Small intestine (tissue), 7 donors: ENCODE measurements around the gene NOP53. TPM values are rescaled to one million over a fixed set of nuclear protein-coding genes. Genes with fewer than 3 reads are reported as not detected.

Source experiments
- DNase-seq, 2 donors: peaks; one replicate each; pipeline versions ENCODE4 v3.0.0 to v3.0.0-alpha.2; 2013
- FAIRE-seq: peaks from 2 replicates; lab custom pipeline; 2012; peaks lifted over from hg19 to GRCh38; lab: Jason Lieb, UNC
- H3K27ac ChIP-seq, 3 donors: one replicate each; pipeline ENCODE4 v1.5.1; 2013; ENCODE audit warnings: low read length in 2 of 3, mild to moderate bottlenecking in 2 of 3, control low read depth in 1 of 3, inconsistent platforms in 1 of 3, low read depth in 1 of 3, moderate library complexity in 1 of 3
- H3K27me3 ChIP-seq, 3 donors: one replicate each; pipeline ENCODE4 v1.6.1; 2013; ENCODE audit warnings: low read length in 3 of 3, inconsistent platforms in 1 of 3; ENCODE audit not compliant: control insufficient read depth in 3 of 3, insufficient read depth in 3 of 3
- H3K36me3 ChIP-seq, 3 donors: one replicate each; pipeline ENCODE4 v1.6.1; 2013; ENCODE audit warnings: low read length in 3 of 3, inconsistent platforms in 1 of 3, low read depth in 1 of 3, mild to moderate bottlenecking in 1 of 3, moderate library complexity in 1 of 3; ENCODE audit not compliant: control insufficient read depth in 3 of 3, insufficient read depth in 2 of 3
- H3K4me1 ChIP-seq, 3 donors: one replicate each; pipeline ENCODE4 v1.6.1; 2013; ENCODE audit warnings: low read length in 2 of 3, inconsistent platforms in 1 of 3, low read depth in 1 of 3, mild to moderate bottlenecking in 1 of 3, moderate library complexity in 1 of 3; ENCODE audit not compliant: control insufficient read depth in 3 of 3, insufficient read depth in 2 of 3
- H3K4me3 ChIP-seq, 3 donors: one replicate each; pipeline ENCODE4 v1.5.1; 2013; ENCODE audit warnings: low read length in 3 of 3, control low read depth in 1 of 3, inconsistent platforms in 1 of 3, low read depth in 1 of 3, mild to moderate bottlenecking in 1 of 3, moderate library complexity in 1 of 3
- H3K9me3 ChIP-seq, 2 donors: one replicate each; pipeline ENCODE4 v1.6.1; 2013; ENCODE audit warnings: low read depth in 1 of 2, low read length in 1 of 2; ENCODE audit not compliant: control insufficient read depth in 2 of 2, insufficient read depth in 1 of 2
- WGBS, 3 donors: extraction: QIAGEN DNeasy Blood & Tissue Kit; methylation state at CpG; one replicate each; pipeline ENCODE4 v1.1.7; 2013; 5-methylcytosine and 5-hydroxymethylcytosine counted together
- polyA plus RNA-seq, 4 donors: library from polyadenylated mRNA; stranded (reverse) in 3 of 4; unstranded in 1 of 4; fragments of 200-250 nt in 3 of 4; fragments of 120-200 nt in 1 of 4; gene quantifications; one replicate each; pipeline versions ENCODE4 v1.2.1 to v1.2.3, GENCODE V29; 2013
- donor health status: healthy with polysubstance abuse.
- donor health status: control.
- donor health status: control.
- donor health status: Bipolar disorder and iron deficiency.
- donor health status: healthy.

Gene NOP53
- polyA plus RNA-seq, 4 donors = 290 to 621 (median 552) TPM

DNA sequence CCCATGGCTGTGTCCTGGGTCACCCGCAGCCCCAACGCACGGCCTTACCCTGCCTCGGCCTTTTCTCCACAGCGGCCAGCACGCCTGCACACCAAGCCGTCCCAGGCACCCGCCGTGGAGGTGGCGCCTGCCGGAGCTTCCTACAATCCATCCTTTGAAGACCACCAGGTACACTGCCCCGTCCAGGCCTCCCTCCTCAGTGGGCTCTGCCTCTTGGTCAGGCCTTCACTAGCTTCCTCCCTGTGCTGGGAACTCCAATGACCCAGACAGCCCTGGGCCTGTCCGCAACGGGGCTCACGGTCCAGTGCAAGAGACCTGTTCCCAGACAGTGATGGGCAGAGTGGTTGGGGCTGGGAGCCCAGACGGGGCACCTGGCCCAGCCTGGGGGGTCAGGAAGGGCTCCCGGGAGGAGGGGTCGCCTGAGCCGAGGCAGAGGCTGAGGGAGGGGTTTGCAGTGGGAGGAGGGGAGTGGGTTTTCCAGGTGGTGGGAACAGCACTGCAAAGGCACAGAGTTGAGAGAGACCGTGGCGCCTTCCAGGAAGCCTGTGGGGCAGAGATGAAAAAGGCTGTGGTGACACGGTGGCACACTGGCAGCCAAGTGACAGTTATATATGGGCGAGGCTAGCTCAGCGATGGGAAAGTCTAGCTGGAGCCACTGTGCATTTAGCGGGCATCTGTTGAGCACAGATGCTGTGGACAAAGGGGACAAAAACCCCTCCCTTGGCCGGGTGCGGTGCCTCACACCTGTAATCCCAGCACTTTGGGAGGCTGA is 7.3 kb downstream of the NOP53 start:
- no peak for FAIRE-seq
- Histone ChIP-seq H3K27ac (no peak overlapping the region), H3K4me1 (peaks cover 0 to 10% (median 0%) of the 10 kb centered on the region in 3 donors), H3K4me3 (no peak overlapping the region), H3K27me3 (no peaks in the 10 kb centered on the region), H3K9me3 (no peaks in the 10 kb centered on the region), H3K36me3 (peaks cover 15 to 95% (median 41%) of the 10 kb centered on the region in 3 donors)
- 83 to 88% (median 87%) methylated on average over 27 of the region's 27 CpGs for WGBS, 3 donors
- no peak for DNase-seq

DNA sequence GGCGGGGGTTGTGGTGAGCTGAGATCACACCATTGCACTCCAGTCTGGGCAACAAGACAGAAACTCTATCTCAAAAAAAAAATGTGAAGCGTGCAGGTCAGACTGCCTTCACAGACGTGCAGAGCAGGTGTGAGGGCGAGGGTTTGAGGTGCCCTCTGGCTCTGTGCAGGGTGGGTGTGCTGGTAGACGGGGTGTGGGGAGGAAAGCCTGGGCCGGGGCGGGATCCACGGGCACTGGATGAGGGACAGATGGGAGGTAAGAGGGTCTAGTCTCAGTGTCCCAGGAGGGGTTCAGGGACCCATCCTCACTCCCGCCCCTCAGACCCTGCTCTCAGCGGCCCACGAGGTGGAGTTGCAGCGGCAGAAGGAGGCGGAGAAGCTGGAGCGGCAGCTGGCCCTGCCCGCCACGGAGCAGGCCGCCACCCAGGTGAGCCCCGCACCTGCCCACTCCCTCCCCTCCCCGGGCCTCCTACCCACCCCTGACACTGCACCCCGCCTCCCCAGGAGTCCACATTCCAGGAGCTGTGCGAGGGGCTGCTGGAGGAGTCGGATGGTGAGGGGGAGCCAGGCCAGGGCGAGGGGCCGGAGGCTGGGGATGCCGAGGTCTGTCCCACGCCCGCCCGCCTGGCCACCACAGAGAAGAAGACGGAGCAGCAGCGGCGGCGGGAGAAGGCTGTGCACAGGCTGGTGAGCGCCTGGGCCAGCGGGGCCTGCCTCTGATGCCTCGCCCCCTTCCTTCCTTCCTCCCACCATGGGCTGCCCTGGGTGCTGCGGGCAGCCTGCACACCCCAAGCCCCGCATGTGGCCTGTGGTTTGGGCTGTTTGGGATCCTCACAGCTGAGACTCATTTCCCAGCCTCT is 9.1 kb downstream of the NOP53 start:
- 70 to 92% (median 82%) methylated on average over 19 to 37 of the region's 37 CpGs for WGBS, 3 donors
- no peaks in the 10 kb centered on the region for H3K27me3 ChIP-seq
- H3K9me3 ChIP-seq = no peaks in the 10 kb centered on the region
- no peak overlapping the region for H3K4me3 ChIP-seq
- H3K4me1 ChIP-seq = peaks cover 0 to 16% (median 0%) of the 10 kb centered on the region in 3 donors
- H3K27ac ChIP-seq = no peak overlapping the region
- no peak for FAIRE-seq
- no peak for DNase-seq
- H3K36me3 ChIP-seq = peaks cover 9 to 91% (median 44%) of the 10 kb centered on the region in 3 donors

DNA sequence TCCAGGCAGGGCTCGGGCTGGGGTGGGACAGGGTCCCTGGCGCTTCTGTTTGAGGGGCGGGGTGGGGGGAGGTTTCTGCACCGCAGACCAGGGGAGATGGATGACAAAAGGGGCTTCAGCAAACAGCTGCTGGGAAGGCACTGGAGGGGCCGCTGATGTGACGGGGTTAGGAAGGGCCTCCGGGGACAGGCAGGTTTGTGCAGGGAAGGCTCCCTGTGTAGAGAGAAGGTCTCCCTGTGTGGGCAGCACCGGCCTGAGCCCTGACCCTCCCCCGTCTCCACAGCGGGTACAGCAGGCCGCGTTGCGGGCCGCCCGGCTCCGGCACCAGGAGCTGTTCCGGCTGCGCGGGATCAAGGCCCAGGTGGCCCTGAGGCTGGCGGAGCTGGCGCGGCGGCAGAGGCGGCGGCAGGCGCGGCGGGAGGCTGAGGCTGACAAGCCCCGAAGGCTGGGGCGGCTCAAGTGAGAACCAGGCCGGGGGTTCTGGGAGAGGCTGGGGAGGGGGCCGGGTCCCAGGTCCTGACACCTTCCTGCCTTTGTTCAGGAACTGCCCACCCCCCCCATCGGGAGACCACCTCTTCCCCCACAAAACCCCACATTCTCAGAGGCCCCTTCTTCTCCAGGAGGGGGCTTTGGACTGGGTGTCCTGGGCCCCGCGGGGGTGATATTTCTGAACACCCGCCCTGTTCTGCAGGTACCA is 9.9 kb downstream of the NOP53 start:
- 89 to 93% (median 92%) methylated on average over 29 to 36 of the region's 36 CpGs for WGBS, 3 donors
- H3K9me3 ChIP-seq = no peaks in the 10 kb centered on the region
- H3K36me3 ChIP-seq = peaks cover 9 to 89% (median 37%) of the 10 kb centered on the region in 3 donors
- no peaks in the 10 kb centered on the region for H3K27me3 ChIP-seq
- no peak for DNase-seq
- H3K27ac ChIP-seq = no peak overlapping the region
- no peak for FAIRE-seq
- no peak overlapping the region for H3K4me3 ChIP-seq
- peaks cover 0 to 16% (median 0%) of the 10 kb centered on the region in 3 donors for H3K4me1 ChIP-seq

DNA sequence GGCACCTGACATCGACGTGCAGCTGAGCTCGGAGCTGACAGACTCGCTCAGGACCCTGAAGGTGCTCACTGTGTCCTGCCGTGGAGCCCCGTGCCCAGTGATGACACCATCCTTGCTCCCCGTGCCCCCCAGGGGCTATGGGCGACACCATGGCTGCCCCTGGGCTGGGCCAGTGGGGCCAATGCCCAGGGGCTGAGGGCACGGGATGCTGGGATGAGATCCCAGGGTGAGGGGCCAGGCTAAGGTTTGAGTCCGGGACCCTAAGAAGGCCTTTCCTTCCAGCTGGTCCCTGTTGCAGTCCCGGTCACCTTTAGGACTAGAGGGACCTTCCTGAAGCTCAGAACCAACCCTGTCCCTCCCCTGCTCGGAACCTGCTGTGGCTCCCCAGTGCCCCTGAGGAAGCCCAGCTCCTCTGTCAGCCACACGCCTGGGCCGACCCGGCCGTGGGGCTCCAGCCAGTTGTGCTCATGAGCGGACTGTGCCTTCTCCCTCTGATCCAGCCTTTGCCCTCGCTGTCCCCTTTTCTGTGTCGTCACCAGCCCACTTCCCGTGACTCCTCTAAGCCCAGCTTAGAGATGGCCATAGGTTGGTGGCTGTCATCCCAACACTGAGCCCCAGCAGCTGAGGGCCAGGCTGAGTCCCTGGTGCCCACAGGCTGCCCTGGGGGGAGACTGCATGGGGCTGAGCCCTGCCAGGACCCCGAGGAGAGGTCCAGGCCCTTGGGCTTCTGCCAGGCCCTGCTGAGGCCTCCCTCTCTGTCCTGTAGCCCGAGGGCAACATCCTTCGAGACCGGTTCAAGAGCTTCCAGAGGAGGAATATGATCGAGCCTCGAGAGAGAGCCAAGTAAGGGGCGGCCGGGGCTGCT is 10.6 kb downstream of the NOP53 start:
- WGBS, 3 donors = 83 to 93% (median 91%) methylated on average over 26 to 28 of the region's 28 CpGs
- peaks cover 6 to 88% (median 34%) of the 10 kb centered on the region in 3 donors for H3K36me3 ChIP-seq
- FAIRE-seq (no peak), DNase-seq (no peak)
- no peaks in the 10 kb centered on the region for H3K27me3 ChIP-seq
- H3K9me3 ChIP-seq = no peaks in the 10 kb centered on the region
- peaks cover 0 to 16% (median 0%) of the 10 kb centered on the region in 3 donors for H3K4me1 ChIP-seq
- H3K4me3 ChIP-seq = no peak overlapping the region
- H3K27ac ChIP-seq = peak overlapping the region in 2 of 3 donors; percentile 83 to 97

DNA sequence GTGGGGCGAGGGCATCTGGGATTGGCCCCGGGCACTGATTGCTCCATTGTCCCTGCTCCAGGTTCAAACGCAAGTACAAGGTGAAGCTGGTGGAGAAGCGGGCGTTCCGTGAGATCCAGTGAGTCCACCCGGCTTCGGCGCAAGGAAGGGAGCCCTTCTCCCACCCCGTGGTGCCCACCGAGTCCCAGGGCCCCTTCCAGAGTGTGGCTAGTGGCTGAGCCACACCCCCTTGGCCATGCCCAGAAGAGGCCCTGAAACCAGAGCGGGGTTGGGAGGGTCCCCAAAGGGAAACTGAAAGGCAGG is 11.2 kb downstream of the NOP53 start:
- DNase-seq = no peak
- WGBS, 3 donors = 76 to 93% (median 79%) methylated on average over 12 of the region's 12 CpGs
- no peak for FAIRE-seq
- no peaks in the 10 kb centered on the region for H3K9me3 ChIP-seq
- H3K27ac ChIP-seq = peak overlapping the region; percentile 83 to 97 (median 84)
- no peaks in the 10 kb centered on the region for H3K27me3 ChIP-seq
- peaks cover 6 to 82% (median 33%) of the 10 kb centered on the region in 3 donors for H3K36me3 ChIP-seq
- H3K4me3 ChIP-seq = no peak overlapping the region
- peaks cover 0 to 16% (median 0%) of the 10 kb centered on the region in 3 donors for H3K4me1 ChIP-seq

DNA sequence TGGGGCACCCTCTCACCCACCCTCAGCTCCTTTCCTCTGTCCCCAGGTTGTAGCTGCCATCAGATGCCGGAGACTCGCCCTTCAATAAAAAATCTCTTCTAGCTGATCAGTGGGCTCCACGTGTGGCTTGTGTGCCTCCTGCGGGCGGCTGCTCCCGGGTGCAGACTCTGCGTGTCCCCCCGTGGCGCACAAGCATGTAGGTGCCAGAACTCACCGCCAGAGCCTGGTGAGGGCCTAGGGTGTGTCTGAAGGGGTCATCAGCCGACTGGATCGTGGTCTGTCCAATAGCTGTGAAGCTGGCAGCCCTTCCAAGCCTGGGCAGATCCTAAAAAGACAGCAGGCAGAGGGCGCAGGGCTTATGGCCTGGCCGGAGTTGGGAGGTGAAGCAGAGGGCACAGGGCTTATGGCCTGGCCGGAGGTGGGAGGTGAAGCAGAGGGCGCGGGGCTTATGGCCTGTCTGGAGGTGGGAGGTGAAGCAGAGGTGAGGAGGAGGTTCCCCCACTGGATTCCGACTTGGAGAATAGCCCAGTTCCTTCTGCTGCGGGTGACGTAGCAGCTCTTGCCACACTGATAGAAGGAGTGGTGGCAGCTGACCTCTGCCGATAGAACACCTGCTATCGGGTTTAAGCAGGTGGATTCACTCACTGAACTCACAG is 11.7 kb downstream of the NOP53 start:
- FAIRE-seq (no peak), DNase-seq (peak; percentile 67 to 92)
- peak overlapping the region; percentile 83 to 97 (median 84) for H3K27ac ChIP-seq
- WGBS, 3 donors = 40 to 73% (median 56%) methylated on average over 22 of the region's 22 CpGs
- no peak overlapping the region for H3K4me3 ChIP-seq
- no peaks in the 10 kb centered on the region for H3K9me3 ChIP-seq
- H3K27me3 ChIP-seq = no peaks in the 10 kb centered on the region
- H3K4me1 ChIP-seq = peaks cover 0 to 16% (median 0%) of the 10 kb centered on the region in 3 donors
- peaks cover 6 to 78% (median 33%) of the 10 kb centered on the region in 3 donors for H3K36me3 ChIP-seq

DNA sequence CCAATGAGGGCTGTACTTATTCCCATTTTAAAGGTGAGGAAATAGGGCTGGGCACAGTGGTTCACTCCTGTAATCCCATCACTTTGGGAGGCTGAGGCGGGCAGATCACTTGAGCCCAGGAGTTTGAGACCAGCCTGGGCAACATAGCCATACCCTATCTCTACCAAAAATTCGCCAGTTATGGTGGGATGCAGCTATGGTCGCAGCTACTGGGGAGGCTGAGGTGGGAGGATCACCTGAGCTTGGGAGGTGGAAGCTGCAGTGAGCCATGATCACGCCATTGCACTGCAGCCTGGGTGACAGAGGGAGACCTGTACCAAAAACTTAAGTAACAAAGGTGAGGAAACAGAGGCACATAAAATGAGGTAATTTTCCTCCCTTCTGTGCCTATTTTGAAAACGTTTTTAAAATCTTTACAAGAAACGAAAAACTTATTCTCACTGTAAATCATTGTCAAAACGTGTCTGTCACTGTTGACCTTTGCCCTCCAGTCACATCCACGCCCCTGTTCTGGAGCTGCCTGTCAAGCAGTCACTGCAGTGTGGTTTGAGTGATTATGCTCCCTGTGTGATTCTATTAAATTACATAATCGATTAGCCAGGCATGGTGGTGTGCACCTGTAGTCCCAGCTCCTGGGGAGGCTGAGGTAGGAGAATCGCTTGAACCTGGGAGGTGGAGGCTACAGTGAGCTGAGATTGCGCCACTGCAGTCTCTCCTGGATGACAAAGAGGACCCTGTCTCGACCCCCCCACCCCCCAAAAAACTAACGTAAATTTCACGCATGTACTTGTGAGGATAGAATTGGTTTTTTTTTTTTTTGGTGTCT is 12.5 kb downstream of the NOP53 start:
- Histone ChIP-seq H3K36me3 (peaks cover 4 to 70% (median 28%) of the 10 kb centered on the region in 3 donors), H3K27me3 (no peaks in the 10 kb centered on the region), H3K27ac (peak overlapping the region; percentile 83 to 97 (median 84)), H3K9me3 (no peaks in the 10 kb centered on the region), H3K4me1 (peaks cover 0 to 16% (median 0%) of the 10 kb centered on the region in 3 donors), H3K4me3 (no peak overlapping the region)
- FAIRE-seq (no peak), DNase-seq (peak; percentile 74 to 87)
- 29 to 64% (median 43%) methylated on average over 13 to 14 of the region's 14 CpGs for WGBS, 3 donors
